GM18861 (cell line): Measurements from ENCODE around the gene CCDC197.

Experiments
- ATAC-seq: cut with Tn5 transposase; IDR thresholded peaks from one replicate; pipeline ENCODE4 v1.9.1; 2021; ENCODE audit not compliant: unreplicated experiment

The CCDC197 gene

DNA sequence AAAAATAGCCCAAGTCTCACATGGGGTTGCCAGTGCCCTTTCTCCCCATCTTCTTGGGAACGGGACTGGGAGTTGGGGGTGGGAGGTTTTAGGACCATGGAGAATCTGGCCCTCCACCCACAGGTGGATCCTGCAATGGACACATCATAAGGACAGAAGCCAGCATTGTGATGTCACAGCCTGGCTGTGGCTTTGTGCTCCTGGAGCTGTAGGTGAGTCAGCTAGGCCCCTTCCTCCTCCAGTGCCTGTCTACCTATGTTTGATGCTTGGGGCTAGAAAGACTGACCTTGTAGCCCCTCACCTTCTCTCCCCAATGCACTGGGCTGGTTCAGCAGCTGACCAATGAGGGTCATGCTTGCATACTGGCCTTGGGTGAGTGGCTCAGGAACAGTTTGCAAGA lies at the start of gene CCDC197:
CCDC197 (plus strand) TSS at position 220 of the 400 bp plus-strand sequence. CDS start 831 bp downstream, outside the sequence.
- no peak for ATAC-seq

DNA sequence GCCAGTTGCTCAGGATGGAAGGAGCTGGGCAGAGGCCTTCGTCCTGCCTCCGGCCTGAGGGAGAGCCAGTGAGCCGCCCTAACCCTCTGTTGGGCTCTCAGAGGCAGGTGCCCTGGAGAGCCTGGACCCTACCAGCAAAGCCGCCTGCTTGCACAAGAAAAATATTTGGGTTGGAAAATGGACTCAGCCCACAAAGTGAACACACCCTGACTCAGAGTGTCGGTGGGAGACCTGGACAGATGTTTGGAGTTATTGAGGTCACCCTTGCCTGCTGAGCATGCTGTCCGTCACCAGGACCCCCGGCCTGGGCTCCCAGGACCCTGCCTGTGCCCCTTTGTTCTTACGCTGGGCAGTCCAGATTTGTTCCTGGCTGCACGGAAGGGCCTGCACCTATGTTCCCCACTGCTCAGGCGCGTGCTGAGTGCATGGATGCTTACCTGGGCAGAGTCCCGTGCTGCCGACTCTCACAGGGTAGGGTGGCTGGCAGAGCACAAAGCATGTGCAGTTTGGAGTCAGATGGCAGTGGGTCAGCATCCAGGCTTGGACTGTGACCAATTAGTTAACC lies 47.5 kb upstream of the CCDC197 start:
- no peak for ATAC-seq

DNA sequence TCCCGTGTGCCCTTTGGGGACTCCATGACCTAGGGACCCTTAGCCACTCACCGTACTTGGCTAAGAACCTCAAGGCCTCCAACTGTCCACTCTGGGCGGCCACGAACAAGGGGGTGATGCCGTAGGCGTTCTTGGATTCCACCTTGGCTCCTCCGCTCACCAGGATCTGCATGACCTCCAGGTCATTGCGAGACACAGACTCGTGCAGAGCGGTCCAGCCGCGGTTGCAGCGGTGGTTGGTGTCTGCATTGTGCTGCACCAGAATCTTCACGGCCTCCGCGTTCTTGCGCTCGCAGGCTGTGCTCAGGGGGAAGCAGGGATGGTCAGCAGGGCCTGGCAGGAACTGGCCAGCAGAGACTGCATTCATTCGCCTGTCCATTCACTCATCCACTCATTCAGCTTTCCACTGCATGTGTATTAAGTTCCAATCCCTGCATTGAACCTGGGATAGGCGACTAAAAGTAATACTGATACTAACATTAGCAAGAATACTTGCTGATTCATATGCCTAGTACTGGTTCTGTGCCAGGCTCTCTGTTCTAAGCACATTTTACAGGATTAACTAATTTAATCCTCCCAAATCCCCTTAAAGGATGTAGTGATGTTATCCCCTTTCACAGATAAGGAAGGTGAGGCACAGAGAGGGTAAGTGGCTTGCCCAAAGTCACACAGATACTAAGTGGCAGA lies 46.0 kb upstream of the CCDC197 start:
- no peak for ATAC-seq

DNA sequence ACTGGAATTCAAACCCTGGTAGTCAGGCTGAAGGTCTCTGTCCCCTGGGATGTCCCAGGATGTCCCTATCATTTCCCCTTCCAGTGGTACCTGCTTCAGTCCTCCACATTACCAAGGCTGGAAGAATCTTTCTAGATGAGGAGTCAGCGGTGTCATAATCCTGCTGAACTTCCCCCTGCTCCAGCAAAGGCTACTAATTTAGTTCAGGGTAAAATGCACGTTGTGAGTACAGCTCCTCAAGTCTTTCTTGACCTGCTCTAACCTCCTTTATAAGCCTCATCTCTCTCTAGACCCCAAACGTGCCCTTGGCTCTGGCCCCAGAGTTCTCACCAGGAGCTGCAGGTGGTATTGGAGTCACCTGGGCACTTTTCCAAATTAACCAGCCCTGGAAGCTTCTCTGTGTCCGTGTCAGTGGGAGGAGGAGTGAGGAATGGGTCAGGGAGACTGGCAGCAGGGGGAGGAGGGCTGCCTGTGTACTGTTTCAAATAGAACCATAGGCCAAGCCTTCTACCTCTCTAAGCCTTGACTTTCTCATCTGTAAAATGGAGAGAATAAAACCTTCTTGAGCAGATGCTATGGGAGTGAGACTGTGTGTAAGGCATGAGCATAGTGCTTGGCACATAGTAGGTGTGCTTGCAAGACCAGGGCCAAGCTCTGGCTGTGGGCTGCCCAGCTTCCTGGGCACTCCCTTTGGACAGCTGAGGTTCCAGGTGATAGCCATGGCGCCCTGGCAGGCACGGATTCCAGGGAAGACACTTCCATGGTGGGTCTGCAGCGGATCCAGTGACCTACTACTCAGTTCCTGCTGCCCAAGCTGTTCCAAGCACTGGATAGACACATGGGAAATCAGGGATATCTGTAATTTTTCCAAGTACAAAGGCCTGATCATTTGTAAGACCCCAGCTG lies 45.2 kb upstream of the CCDC197 start:
- no peak for ATAC-seq

DNA sequence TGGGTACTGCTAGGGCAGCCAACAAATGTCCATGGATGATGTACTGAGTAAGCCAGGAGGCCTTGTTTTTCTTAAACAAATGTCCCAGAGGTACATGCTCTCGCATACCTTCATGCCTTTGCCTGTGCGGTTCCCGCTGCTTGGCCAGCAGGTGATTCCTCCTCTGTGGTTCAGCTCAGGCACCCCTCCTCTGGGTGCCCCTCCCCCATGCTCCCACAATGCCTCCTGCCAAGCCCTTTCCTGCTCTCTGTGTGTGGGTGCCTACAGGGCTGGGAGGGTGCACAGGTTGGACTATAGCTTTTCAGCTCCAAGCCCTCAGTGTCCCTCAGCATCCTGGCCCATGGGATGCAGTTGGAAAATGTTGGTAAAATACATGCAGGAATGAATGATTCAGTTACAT lies 44.3 kb upstream of the CCDC197 start:
- ATAC-seq, result no peak

DNA sequence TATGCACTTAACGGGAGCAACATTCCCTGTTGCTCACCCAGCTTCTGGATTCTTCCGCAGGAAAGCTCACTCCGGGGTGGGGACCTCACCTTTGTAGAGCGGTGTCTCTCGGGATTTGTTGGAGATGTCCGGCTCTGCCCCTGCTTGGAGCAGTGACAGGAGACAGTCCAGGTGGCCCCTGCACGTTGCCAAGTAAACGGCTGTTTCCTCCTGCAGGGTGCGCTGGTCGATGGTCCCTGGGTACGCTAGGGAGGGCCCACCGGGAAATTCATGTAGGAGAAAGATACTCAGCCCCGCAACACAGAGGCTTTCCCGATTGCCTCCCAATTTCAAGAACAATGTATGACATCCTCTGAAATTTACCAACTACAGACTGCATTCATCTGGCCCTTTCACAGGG lies 43.8 kb upstream of the CCDC197 start:
- ATAC-seq, result no peak

DNA sequence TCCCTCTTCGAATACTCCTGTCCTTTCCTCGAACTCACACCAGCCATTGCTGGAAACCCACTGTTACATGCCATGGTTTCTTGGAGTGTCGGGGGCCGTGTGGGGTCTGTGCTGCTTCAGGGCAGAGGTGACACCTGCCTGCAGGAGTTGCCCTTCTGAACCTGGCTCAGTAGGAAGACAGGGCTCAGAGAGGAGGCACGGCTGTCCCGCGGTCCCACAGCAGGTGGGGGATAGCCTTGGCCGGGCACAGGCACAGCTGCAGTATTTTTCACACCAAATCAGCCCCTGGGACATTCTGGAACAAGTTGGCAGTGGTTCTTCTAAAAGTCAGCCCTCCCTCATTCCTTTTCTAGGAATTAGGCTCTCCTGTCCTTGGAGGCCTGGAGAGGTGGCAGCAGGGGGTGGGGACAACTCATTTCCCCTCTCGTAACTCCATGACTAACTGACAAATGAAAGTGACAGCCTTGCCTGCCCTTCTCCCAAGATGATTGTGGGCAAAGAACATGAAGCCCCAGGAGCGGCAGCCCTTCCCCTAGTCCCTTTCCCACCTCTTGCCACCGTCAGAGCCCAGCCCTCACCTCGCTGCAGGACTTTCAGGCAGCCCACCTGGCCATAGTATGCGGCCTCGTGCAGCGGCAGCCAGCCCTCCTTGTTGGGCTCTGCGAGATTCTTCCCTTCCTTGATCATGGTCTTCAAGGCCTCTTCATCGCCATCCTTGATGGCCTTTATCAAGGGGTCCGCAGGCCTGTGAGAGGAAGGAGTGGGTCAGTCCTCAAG lies 43.2 kb upstream of the CCDC197 start:
- ATAC-seq, result no peak

DNA sequence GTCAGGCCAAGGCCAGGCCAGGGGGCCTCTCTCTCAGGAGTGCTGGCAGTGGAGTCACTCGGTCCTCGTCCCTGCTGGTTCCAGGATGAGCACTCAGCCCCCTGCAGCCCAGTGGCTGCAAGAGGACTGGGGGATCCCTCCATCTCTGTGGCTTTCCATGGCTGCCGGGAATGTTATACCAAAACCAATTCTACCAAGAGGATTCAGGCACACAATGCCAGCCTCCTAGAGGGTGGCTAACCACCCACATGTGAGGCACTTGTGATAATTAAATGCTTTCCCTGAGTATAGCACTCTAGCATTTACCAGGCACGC lies 42.6 kb upstream of the CCDC197 start:
- no peak for ATAC-seq

DNA sequence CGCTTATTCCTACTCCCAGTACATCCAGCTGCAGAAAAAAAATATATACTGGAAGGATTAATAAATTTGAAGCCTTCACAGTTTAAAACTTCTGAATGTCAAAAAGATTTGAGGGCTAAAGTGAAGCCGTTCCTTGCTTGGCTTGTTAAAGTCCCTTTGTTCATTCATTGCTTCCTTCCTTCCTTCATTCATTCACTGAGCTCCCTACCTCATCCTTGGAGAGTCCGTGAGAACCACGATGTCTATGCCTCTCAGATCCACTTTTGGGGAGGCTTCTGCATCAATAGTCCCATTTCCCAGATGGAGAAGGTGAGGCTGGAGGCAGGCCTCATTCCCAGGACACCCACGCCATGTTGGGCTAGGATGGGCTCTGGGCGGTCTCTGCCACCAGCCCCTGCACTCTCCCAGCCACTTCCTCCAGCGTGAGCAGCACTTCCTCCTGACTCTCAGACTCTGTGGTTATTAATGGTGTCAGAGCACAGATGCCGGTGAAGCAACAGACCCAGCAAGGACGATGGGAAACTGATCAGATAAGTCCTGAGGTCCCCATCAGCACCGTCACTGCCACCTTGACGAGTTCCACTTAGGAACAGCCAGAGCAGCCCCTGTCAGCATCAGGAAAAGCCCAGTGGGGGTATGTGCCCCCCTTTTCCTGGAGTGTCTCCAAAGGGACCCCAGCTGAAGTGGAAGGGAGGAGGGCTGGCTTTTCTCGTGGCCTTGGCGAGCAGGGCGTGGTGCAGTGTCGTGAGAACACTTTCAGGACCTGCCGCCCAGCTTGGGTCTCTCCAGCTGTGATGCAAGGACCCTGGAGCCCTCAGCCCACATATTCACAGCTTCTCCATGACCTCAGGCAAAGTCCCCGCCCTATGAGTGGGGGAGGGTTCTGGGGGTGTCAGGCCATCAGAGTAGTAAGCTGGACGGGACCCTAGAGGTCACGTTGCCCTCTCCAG lies 41.9 kb upstream of the CCDC197 start:
- no peak for ATAC-seq

DNA sequence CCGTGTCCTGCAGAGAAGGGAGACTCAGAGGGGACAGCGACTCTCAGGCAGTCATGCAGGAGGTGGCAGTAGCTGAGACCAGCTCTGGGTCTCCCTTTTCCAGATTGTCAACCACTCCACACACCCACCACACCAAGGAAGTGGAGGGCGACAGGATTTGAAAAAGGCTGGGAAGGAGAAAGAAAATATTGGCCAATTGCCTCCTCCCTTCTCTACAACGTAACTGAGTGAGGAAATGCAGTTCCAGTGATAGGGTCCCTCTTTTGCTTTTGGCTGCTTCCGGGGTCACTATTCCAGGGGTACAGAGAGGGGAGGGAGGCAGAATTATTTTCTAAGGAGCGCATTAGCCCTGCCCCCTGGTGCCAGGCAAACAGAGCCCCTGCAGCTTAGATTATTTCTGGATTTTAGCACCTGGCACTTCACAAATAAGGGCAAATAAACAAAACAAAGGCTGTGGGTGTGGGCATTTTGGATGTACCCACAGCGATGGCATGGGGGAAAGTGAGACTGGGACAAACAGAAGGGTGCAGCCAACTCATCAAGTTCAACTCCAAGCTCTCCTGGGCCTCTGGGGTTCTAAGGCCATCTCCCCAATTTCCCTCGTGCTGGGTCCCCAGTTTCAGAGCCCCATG lies 41.1 kb upstream of the CCDC197 start:
- ATAC-seq, result no peak

DNA sequence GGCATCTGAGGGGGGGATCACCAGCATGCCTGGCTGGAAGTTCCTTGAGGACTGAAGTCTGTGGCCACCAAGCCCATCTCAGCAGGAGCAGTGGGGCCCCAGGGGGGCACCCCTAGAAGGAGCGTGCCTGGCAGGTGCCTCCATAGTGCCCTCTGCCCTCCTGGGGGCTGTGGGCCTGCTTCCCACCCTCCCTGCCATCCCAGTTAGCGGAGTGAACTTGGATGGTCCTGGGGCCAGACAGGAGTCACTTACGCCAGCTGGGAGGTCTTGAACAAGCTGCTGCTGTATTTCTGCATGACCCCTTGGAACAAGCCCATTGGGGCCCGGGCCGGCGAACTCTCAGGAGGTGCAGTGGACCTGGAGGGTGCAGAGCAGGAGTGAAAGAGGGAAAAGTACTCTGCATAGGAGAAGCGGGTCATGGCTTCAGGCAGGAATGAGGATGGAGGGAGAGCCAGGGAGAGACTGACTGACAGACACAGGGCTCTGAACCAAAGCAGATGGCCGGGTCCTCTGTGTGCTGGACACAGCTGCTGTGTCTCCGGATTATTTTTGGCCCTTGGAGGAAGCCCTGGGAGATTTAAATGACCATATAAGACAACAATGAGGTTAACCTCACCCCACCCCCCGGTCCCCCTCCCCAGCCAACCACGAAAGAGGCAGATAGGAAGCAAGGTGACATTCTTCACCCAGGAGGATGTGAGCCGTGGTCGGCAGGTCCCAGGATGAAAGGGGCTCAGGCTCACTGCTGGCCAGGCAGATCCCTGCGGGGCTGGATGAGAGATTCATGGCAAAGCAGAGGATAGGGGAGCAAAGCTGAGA lies 40.4 kb upstream of the CCDC197 start:
- no peak for ATAC-seq

DNA sequence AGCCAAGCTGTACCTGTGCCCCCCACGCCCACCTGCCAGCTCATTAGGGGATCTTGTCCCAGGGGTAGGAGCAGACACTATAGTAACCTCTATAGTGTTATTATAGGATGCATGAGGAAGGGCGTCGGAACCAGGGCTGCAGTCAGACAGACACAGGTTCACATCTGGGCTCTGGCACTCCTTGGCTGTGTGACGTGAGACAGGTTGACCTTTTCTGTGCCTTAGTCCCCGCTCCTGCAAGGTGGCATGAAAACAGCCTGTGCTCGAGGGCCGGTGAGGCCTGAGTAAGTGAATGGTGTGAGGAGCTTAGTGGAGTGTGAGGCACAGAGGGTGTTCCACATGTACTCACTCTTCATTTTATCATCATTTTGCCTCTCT lies 39.8 kb upstream of the CCDC197 start:
- no peak for ATAC-seq

DNA sequence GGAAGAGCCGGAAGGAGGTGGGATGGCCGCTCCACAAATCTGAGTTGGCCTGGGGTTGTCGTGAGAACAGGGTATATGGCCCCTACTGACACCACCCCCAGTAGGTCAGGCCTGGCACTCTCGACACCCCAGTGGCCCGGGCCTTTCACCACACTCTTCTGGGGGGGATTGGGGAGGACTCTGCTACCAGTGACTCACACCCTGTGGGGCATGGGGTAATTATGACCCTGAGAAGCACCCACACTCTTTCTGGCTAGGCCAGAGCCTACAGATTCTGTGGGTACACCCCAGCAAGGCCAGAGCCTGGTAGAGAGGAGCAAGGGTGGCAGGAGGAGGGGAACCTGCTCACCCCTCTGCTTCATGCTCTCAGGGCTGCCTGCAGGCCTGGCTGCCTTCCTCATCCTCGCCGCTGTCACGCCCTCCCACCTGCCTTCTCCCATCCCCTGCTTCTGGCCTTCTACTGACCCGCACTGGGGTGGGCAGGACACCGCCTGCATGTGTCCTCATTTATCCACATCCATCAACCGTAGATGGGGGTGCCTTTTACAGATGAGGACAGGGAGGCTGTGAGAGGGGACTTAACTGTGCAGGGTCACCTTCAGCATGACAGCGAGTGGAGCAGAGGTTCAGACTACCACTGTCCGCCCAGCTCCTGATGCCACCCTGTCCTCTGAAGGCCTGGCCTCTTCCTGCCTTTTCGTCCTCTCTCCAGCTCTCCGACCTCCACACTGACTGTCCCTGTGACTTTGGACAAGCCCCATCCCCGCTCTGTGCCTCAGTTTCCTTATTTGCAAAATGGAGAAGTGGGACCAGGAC lies 39.1 kb upstream of the CCDC197 start:
- no peak for ATAC-seq

DNA sequence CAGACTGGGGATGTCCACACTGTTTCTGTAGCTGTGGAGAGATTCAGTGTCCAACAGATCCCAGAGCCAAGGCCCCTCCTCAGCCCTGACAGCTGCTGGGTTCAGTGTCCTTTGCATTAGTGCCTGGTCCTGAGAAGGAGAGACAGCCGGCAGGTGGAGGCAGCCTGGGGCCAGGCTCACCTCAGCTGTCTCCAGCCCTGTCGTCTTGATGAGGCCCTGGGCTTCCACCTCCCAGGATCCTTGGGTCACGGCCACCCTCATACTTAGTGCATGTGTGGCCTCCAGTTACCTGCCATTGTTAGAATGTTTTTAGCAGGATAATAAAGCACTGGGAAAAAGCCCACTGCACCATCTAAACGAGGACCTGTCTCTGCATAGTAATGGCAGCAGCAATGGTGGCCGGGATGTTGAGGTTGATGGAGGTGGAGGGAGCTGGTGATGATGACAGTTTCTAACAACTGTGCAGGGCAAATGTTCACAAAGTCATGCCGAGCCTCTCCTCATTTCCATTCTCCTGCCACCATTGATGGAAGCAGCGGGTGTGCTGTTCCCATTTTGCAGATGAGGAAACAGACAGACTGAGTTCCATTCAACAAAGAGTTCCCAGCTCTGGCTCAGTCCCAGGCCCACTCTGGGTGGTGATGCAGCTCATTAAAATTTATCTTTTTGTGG lies 38.4 kb upstream of the CCDC197 start:
- ATAC-seq, result no peak

DNA sequence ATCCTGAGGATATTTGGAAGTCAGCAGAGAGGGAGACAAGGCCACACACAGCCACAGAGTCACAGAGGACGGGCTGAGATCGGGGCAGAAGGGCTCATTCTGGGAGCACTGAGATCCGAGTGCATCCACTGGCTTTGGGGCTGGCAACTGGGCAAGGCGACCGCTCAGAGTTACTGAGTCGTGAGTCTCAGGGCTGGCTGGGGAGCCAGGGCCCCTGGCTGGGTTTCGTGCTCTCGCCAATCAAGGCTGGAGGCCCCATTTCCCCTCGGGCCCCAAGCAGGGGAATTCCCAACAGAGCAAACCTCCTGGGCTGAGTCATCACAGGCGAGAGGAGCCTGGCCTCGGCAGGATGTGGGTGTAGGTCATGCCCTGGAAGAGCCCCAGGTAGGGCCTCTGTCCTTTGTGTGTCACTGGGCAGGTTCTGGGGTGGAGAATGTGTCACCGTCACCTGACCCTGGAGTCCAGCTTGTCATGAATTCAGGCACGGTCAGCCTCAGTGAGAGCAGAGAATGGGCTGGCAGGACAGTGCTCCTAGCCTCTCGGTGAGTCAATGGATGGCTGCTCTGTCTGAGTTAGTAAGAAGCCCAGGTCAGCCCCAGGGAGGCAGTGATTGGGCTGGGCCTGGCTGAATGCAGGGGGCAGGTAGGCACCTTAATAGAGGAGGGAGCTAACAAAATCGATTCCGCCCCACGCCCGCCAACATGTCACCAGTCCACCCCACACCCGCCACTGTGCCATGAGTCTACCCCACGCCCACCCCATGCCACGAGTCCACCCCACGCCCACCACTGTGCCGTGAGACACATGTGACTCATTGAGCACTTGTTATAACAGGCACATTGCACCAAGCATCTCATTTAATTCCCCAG lies 37.6 kb upstream of the CCDC197 start:
- ATAC-seq, result peak; percentile 71

DNA sequence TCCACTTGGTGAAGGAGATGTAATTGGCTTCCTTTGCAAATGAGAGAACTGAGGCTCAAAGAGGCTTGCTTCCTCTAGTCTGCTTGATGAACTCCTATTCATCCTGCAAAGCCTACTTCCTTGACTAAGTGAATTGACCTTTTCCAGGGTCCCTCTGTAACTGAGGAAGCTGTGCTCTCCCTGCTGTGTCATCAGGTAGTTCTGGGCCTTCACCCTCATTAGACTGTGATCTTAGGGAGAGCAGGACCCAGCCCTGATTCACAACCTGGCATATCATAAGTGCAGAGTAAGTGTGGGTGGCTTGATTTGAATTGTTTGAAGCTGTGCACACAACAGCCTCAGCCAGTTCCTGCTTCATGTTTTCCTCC lies 37.0 kb upstream of the CCDC197 start:
- no peak for ATAC-seq
